Activated CD8-positive, alpha-beta memory T cell treated with anti-CD3 and anti-CD28 coated beads, Interleukin-2, amount 50 U/mL, for 24 hours (primary cell): Measurements from ENCODE around the gene BCL7B.
"Not testable (repeated sequence)": the region's sequence is repeated elsewhere in the genome, so short reads cannot be mapped to it uniquely, and the experiment has no call there.

Experiments used
- DNase-seq: peaks from one replicate; pipeline ENCODE4 v3.0.0-alpha.2; 2020; ENCODE audit errors: extremely low read depth

The BCL7B gene

DNA sequence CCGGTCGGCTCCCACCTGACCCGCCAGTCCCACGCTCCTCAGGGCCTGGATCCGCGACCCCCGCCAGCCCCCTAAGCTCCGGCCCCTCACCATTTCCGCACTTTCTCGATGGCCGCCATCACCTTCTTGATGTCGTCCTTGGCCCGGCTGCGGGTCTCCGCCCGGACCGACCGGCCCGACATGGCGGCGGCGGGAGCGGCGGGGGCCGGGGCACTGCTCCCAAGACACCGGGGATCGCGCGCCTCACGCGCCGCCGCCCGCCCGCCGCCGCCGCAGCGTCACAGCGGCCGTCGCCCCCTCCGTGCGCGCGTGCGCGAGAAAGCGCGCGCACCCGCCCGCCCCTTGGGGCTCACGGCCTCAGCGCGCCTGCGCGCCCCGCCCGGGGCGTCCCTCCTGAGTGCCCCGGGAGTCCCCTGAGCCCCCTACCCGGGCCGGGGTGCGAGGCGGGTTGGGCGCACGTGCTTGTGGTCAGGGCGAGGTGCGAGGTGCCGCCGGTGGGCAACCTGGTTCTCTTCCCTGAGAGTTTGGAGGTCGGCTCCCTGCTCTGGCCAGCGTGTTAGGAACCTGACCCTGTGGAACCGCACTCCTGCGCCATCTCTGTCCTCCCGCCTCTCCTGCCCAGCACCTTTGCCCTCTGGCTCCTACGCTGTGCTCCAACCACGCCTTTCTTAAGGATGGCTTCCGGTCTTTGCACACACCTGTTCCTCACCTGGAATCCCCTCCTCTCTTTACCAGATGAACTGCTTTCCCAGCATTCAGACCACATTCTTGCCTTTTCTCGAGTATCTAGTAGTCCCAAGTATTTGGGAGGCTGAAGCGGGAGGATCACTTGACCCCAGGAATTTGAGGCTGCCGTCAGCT lies at the start of gene BCL7B:
TSS of gene BCL7B (minus strand) at position 294 of the 861 bp plus-strand sequence. CDS start at position 182, 112 bp downstream.
- DNase-seq: peak; percentile 28

DNA sequence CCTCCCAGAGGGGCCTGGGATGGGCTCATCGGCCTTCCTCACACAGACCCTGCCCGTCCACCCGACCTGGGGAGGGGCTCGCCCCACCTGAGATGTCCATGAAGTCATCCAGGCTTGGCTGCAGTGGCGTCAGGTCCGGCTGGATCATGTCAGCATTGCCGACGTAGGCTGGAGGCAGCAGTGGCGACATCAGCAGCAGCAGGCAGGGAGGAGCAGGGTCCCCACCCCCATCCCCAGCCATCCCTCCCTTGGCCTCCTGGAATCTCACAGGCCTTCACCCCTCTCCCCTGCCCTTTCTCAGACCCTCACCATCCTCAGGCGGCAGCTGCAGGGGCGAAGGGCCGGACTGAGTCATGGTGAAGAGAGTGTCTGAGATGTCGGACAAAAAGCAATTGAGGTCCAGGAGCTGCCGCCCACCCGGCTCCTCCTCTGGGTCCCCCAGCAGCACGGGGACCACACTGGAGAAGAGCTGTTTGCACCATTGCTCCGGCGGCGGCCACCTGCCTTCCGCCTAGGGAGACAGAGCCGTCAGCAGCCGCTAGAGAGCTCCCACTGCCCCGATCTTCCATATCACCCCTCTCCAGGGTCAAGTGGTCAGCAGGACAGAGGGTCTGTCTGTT lies 48.2 kb upstream of the BCL7B start:
- no peak for DNase-seq

DNA sequence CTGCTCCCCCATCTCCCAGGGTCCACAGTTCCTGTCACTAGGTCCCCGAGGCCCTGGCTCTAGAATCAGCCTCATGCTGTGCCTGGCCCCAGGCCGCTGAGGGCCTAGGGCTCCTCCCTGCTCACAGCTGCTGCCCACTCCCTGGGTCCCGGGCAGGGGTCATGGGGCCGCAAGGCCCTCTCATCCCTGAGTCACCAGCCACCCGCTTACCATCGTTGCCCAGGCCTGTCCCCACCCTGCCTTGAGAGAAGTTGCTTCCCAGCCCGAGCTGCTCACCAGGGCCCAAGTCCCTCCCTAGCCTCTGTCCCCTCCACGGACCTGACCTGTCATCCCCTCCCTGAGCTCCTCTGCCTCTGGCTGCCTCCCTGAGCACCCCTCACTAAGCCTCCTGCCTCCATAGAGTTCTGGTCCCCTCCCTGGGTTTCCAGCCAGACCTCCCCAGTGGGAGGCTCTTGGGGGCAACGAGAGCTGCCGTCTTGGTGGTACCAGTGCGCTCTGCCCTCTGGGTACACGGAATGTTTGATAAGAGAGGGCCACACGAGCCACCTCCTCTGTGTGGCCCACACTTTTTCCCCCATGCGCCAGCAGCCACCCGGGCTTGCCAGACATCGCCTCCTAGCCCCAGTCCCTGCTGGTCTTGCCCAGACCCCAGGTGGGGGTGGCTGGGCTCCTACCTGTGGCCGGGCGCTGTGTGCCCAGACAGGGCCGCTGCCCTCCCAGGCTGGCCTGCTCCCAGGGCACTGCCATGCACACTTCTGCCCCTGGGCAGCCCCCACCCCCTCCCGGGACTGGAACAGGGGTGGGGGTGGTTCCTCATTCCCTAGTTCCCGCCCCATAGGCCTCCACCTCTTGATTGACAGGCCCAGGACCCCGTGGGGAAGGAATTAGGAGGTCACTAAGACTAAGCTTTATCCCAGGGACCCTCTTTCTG lies 45.5 kb upstream of the BCL7B start:
- no peak for DNase-seq

DNA sequence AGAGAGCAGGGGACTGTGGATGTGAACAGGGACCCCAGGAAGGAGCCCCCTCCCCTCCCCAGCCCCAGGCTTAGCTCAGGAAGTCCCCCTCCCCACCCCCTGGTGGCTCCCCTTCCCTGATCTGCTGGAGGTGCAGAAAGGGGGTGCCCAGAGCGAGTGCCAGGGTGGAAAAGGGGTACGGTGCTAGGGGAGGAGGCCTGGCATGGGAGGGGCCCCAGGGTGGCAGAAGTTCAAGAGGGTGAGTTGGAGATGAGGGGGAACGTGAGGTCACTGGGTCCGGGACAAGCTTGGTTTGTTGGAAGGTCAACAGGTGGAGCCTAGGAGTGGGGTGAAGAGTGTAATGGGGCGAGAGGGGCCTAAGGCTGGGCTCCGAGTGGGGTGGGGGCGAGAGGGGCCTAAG lies 42.4 kb upstream of the BCL7B start:
- DNase-seq: no peak

DNA sequence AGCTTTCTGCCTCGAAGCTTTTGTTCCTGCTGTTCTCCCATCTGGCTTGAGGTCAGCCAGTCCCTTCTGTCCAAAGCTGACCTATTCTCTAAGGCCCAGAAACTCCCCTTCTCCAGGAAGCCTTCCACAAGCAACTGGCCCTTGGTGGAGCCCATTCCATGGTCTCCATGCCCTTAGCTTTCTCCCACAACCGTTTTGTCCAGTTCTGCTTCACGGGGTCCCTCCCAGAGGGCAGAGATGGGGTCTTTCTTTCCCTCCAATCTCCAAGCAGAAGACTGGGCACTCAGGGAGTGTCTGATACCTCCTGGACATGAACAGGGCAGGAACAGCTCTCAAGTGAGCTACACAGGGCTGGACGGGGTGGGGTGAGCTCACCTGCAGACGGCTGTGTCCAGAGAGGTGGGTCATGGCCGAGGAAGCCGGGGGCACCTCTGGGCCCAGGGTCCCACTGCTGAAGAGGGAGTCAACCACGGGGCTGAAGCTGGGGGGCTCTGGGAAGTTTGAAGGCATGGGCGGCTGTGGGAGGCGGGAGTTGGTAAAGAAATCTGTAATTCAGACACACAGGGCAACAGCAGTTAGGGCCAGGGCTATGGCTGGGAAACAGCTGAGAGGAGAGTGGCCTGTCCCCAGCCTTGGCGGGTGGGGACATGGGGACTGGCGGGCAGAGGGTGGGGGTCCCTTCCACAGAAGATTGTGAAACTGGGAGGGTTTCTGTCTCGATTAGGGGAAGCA lies 41.8 kb upstream of the BCL7B start:
- DNase-seq: no peak

DNA sequence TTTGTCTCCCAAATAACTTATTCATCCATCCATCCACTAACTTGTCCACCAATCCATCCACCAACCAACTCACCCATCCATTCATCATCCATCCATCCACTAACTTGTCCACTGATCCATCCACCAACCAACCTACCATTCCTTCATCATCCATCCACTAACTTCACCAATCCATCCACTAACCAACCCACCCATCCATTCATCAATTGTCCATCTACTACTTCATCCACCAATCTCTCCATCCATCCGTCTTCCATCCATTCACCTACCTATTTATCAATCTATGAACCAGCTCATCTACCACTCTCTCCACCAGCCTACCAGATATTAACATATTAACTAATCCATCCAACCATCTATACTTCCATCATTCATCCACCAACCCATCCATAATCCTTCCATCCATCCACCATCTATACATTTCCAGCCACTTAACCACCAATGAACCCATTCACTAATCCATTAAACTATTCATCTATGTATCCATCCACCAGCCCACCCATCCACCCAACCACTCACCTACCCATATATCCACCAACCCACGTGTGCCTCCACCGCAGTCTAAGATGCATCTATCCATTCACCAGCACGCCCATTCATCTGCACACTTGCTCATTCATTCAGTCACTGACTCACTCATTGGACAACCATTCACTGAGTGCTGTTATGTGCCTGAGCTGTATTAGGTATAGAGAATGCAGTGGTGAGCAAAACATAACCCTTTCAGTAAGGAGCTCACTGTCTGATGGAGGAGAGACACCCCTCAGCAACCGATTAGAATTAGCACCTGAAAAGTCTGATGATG lies 40.7 kb upstream of the BCL7B start:
- no peak for DNase-seq

DNA sequence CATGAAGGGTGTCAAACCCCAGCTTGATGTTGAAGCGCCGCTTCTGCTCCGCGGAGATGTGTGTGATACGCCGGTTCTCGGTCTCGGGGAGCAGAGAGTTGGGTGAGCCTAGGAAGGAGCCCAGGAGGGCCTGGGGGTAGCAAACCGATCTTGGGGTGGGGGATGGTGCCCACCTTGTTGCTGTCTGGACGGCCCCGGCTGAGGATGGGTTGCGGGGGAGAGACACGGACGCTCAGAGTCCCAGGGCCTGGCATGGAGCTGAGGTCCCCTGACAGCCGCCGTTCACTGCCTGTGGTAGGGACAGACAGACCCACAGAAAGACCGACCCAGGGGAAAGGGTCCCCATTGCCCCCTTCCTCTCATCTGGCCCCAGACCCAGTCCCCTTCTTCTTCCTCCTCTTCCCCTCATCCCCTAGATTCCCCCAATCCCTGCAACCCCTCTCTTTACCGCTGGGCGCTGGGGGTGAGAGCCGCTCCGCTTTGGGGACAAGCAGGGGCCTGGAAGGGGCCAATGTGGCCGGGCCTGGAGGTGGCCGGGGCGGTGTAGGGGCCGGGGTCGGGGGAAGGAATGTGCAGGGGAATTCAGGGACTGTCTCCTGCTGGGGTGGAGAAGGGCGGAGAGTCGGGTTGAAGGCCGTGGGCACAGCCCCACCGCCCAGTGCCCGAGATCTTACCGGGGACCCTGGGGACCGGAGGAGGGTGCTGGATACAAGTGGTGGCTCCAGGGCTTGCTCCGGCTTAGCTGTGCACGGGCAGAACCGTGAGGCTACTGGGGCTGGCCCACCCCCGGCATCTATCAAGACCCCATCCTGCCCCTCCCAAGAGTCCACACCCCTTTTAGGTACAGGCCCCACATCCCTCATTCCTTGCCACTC lies 38.9 kb upstream of the BCL7B start:
- no peak for DNase-seq

DNA sequence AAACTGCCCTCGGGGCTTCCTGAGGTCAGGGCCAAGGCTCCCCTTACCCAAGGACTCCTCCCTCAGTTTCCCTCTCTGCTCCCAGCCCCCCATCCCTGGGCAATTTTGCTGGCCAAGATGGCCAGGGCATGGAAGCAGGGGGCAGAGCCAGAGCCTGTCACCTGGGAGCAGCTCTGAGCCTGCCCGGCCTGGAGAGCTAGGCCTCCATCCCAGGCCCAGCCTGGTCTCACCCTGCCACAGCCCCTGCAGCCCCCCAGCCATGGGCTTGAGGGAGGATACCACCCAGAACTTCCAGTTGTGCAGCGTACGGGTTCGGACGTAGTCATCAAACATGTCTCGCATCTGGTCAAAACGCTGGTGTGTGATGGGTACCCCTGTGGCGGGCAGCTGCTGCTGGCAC lies 37.9 kb upstream of the BCL7B start:
- DNase-seq: no peak

DNA sequence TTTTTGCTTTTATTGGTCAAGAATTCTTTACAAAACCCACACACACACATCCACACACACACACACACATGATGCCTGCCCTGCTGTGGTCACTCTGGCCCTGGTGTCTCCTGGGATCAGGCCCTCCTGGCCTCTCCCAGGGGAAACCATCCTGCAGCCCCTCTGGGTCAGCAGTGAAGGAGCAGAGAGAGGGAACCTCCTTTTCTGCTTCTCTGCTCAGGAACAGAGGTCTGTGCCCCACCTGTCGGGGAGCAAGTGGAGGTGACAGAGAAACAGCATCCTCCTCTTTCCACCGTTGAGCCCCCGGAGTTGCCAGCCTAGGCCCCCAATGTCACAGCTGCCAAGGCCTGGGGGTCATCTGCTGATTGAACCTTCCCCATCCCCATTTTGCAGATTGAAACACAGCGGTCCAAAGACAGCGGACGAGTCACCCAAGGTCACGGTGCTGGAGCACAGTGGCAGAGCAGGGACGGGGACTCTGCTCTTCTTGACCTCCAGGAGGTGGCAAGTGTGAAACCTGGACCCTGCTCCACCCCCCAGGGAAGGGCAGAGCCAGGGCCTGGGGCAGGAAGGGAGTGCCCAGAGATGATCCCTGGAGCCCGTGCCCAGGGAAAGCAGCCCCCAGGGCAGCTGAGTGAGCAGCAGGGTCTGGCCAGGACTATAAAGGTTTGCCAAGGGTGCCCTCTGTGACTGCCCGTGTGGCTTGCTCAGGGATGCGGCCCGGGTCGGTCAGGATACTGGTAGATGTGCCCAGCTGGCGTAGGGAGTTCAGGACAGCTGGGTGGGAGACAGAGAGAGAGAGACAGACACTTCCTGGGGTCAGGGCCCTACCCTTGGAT lies 35.9 kb upstream of the BCL7B start:
- no peak for DNase-seq

DNA sequence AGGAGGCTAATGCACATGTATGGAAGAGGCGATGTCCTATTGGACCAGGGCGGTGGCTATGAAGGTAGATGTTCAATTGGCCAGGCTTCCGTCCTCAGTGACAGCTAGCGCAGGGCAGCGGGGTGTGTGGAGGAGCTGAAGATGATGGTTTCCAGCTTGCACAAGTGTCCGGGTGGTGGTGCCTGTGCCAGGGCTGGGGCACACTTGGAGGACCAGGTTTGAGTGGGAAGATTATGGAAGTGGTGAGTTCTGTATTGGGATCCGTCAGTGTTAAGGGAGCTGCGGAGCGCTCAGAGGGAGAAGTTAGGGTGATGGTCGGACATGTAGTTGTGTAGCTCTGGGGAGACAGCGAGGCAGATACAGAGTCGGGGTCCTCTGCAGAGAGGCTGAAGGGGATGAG lies 29.4 kb upstream of the BCL7B start:
- no peak for DNase-seq

DNA sequence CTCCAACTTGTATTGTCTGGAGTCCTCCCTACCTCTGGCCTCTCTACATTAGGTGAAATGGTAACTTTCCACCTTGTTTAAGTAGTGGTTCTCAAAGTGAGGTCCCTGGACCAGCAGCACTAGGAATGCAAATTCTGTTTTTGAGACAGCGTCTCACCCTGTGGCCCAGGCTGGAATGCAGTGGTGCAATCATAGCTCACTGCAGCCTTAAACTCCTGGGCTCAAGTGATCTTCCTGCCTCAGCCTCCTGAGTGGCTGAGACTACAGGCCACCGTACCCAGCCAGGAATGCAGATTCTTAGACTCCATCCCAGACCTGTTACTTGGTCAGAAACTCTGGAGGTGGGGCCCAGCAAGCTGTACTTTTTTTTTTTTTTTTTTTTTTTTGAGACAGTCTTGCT lies 27.7 kb upstream of the BCL7B start:
- no peak for DNase-seq

DNA sequence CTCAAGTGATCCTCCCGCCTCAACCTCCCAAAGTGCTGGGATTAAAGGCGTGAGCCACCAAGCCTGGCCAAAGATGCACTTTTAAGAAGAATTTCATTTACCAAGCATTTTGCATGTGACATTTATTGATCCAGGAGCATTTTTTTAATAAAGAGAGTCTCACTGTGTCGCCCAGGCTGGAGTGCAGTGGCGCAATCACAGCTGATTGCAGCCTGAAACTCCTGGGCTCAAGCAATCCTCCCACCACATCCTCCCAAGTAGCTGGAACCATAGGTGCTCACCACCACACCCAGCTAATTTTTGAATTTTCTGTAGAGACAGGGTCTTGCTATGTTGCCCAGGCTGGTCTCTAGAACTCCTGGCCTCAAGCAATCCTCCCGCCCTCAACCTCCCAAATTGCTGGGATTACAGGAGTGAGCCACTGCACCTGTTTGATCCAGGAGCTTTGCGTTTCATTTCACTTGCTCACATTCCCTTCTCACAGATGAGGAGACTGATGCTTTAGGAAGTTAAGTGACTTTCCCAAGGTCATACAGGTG lies 25.2 kb upstream of the BCL7B start:
- no peak for DNase-seq

DNA sequence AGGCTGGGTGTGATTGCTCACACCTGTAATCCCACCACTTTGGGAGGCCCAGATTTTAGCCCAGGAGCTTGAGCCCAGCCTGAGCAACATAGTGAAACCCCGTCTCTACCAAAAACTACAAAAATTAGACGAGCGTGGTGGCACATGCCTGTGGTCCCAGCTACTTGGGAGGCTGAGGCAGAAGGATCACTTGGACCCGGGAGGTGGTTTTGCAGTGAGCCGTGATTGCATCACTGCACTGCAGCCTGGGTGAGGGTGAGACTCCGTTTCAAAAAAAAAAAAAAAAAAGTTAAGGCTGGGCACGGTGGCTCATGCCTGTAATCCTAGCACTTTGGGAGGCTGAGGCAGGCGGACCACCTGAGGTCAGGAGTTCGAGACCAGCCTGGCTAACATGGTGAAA lies 23.5 kb upstream of the BCL7B start:
- not testable (repeated sequence) for DNase-seq

DNA sequence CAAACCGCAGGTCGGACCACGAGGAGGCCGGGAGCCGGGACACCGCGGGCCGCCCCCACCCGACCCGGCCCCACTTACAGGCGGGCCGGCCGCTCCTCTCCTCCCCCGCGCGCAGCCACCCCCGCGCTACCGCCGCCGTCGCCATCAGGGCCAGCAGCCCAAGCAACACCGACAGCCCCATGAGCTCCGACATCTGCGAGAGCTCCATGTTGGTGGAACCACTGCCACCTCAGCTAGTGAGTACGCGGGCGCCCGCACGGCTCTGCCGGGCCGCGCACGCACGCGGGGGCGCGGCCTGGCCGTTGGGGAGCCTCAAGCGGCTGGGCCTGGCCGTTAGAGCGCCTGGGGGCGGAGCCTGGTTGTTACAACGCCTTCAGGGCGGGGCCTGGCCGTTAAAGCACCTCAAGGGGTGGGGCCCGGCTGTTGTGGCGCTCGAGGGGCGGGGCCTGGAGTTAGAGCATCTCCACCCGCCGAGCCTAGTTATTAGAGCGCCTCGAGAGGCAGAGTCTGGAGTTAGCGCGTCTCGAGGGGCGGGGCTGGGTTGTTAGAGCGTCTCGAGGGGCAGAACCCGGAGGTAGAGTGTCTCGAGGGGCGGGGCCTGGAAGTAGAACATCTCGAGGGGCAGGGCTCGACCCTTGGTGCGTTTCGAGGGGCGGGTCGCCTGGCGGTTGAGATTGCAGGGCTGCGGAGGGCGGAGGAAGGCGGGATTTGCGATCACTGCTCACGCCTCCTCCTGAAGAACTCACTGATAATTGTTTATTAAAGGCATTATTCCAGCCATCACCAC lies 21.0 kb upstream of the BCL7B start, which contains the start of gene TBL2:
TSS of gene TBL2 (minus strand) at position 238 of the 787 bp plus-strand sequence. CDS start at position 208, 30 bp downstream.
- peak; percentile 94 for DNase-seq

DNA sequence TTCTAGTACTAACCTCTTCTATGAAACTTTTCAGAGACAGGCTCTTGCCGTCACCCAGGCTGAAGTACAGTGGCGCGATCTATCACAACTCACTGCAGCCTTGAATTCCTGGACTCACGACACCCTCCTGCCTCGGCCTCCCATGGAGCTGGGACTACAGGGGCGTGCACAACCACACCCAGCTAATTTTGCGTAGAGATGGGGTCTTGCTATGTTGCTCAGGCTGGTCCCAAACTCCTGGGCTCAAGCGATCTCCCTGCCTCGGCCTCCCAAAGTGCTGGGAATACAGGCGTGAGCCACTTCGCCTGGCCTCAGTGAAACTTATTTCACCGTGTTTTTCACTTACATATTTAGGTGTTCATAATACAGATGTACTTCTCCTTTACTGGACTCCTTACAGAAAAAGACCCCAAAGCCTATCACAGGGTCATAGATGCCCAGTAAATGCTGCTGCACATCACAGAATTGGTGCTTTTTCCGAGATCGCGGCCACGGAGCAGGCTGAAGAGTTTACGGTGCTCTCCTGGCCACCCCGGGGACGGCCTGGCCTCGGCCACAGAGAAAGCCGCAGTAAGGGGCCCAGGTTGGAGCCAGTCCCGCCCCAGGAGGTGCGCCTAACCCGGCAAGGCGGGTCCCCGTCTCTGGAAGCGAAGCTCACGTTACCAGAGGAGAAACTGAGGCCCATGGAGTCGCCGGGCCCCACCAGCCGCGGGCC lies 20.3 kb upstream of the BCL7B start:
- DNase-seq: no peak

DNA sequence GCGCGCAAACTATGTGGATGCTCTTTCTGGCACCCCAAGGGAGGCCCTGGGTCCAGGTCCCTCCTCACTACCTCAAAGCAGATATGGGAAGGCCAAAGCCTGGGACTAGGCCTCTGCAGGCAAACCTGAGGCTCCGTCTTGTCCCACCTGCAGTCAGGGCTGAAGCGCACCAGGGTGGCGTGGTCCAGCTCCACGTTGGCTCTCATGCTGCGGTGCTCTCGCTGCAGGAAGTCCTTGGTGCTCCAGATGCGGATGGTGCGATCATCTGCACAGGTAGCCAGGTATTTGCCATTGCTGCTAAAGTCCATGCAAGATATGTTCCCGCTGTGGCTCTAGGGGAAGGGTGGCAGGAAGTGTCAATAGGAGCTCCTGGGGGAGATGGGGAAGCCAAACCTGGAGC lies 16.3 kb upstream of the BCL7B start:
- no peak for DNase-seq

DNA sequence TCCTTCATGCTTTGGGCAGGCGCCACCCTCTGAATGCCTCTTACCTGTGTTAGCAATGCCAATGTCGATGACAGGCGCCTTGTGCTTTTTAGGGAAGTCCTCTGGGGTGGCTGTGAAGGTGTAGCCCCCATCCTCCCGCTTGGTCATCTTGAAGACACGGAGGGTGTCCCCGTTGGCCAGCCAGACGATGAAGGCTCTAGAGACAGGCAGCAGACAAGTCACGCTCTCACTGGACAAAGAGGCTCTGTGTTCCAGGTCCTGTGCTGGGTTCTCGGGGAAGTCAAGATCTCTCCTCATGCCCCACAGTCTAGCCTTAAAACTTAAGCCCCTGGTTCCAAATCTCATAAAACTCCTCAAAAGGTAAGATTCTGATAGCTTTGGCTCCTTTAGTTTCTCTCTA lies 15.8 kb upstream of the BCL7B start:
- DNase-seq: no peak
